LHCN-M2 (cell line): Measurements from ENCODE around the gene FAM187B. TPM values are rescaled to one million over a fixed set of nuclear protein-coding genes. Genes with fewer than 3 reads are reported as not detected.

ENCODE experiments used
- DNase-seq: peaks from one replicate; pipeline ENCODE4 v3.0.0-alpha.2; 2012; ENCODE audit warnings: low read depth
- polyA plus RNA-seq: library from polyadenylated mRNA; unstranded; fragments of >200 nt; gene quantifications from one replicate; pipeline ENCODE4 v1.2.1, GENCODE V29; 2012; ENCODE audit warnings: missing spikeins
- total RNA-seq: library from RNA; depleted of rRNA; stranded (reverse); fragments of >200 nt; gene quantifications from 2 replicates; pipeline ENCODE4 v1.2.3, GENCODE V29; 2014; rRNA removed

FAM187B gene
- not detected in 2 replicates for total RNA-seq
- not detected for polyA plus RNA-seq

DNA sequence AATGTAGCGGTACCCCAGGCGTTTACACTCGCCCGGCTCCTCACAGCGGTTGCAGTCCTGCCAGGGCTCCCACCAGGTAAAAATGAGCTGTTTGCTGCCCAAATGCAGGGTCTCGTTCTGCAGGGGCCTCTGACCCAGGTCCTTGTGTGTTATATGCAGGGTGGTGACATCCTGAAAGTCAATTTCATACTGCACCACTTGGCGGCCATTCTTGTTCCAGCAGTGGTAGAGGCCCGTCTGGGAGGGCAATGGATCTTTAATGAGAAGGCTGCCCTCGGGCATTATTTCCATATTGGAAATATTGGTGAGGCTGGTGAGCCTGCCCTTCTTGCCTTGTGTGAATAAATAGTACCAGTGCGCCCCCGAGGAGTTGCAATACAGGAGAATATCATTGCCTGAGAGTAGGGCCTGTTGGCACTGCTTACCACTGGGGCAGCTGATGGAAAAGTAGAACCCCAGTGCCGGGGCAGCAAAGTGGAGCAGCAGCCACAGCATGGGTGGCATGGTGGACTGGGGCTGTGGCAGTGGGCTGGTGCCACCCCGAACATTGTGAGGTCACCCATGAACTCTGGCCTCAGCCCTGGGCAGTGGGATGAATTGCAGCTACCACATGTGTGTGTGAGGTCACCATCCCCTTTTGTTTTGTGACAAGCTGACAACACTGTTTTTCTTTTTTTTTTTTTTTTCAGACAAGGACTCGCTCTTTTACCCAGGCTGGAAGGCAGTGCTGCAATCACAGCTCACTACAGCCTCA is at the start of gene FAM187B:
Gene FAM187B (minus strand): TSS at position 563 of the 754 bp plus-strand sequence. CDS start 59 bp downstream, at position 504.
- DNase-seq = no peak

DNA sequence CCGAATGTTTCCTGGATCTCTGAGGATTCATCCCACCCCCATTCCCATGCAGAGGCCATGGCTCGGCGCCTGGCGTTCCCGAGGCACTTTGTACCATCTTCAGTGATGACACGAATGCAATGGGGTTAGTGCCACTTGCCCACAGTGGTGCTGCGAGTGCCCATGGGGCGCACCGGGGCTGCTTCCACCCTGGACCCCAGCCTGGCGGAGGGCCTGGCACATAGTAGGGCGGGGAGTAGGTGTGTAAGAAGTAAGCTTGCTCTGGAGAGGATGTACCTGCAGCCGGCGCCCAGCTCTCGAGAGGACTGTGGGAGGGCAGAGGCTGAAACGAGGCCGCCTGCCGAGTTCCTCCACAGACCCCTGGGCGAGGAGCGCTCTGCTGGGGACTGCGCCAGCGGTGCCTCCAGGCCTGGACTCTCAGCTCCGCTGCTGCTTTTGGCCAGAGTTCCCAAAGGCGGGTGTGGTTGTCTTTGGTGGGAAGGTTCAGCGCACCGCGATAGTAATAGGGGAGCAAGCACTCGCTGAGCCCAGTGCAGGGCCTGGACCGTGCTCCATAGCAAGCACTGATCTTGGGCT is 48.3 kb upstream of the FAM187B start:
- no peak for DNase-seq

DNA sequence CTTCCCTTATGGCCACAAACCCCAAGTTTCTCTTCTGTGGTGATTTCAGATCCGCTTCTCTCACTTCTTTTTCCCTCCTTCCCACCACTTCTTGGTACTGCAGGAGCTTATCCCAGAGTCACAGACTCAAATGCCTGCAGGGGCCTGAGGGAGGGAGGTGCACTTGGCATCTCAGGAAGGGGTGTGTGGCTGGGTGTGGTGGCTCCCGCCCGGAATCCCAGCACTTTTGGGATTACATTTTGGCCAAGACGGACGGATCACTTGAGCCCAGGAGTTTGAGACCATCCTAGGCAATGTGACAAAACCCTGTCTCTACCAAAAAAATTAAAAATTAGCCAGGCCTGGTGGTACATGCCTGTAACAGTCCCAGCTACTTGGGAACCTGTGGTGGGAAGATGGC is 45.8 kb upstream of the FAM187B start:
- no peak for DNase-seq

DNA sequence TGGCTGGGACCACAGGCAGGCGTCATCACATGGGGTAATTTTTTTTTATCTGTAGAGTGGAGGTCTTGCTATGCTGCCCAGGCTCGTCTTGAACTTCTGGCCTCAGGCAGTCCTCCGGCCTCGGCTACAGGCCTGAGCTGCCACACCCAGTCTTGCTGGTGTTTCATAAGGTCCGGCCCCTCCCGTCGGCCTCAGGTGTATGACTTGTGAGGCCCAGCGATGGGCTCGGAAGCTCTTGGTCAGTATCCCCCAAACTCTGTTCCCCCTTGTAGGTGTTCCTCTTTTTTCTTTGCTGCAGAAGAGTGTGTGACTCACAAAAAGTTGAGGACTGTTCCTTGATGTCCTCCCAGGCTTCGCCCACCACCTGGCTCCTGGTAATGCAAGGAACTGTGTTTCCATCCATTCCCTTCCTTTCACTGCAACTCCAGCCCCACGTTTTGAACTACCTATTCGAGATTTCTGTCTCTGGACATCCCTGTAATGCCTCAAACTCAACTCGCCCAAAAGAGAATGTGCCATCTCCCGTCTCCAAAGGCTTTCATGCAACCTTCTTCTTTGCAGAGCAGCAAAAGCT is 45.2 kb upstream of the FAM187B start:
- no peak for DNase-seq

DNA sequence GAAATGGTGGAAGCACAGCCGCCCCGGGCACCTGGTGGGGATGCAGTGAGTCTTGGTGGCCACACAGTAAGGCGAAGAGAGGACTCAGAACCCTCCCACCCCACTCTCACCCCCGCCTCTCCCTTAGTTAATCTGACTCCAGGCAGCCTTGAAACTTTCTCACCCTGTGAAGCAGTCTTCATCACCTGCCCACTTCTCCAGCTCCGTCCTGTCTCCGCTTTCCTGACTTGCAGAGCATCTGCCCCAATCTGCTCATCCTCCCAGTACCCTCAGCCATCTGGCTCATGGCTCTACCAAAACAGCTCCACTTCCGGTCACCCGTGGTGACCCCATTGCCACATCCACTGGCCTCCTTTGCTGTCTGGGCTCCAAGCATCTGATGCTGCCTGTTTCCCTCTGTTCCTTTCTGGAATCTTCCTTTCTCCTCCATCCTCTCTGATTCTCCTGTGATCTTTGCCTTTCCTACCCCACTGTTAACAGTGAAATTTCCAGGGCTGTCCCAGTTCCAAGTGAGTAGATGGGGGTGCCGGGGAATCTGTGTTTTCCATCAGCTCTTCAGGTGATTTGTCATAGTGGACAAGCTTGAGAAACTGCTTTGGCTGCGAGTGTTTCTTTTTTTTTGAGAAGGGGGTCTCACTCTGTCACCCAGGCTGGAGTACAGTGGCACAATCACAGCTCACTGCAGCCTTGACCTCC is 44.6 kb upstream of the FAM187B start:
- DNase-seq = no peak

DNA sequence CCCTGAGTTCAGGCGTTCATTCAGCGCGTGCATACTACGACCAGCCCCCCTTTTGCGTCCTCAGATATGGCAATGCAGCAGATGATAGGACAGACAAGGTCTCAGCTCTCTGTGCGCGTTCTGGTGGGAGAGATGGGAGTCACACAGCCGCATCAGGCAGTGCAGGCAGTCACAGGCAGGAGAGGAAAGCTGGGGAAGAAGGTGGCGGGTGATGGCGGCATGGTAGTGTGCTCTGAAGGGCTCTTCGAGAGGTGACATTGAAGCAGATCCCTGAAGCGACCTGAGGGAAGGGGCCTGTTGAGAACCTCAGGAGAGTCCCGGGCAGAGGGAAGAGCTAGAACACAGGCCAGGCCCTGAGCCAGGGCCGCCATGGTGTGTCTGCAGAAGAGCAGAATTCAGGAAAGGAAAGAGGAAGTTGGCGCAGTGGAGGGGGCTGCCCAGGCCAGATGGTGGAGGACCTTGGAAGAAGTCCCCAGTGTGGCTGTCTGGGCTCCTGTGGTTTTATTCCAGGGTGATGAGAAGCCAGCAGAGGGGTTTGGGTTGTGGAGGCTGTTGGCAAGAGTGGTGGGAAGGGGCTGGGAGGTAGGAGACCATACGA is 43.7 kb upstream of the FAM187B start:
- no peak for DNase-seq

DNA sequence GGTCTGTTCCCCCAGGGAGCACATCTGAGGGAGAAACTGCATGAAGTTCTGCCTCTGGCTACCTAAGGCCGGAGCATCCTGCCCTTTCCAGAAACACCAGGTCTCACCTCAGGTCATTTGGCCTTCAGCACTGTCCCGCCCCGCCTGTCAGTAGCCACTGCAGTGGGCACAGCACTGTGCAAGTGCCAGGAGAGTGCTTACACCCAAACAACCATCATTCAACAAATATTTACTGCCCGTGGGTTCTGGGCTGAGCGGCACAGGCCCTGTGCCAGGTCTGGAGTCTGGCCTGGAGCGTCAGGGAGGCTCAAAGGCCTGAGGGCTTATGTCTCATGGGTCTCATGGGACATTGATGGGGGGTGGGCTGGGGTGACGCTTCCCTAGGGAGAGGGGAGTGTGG is 43.0 kb upstream of the FAM187B start:
- no peak for DNase-seq

DNA sequence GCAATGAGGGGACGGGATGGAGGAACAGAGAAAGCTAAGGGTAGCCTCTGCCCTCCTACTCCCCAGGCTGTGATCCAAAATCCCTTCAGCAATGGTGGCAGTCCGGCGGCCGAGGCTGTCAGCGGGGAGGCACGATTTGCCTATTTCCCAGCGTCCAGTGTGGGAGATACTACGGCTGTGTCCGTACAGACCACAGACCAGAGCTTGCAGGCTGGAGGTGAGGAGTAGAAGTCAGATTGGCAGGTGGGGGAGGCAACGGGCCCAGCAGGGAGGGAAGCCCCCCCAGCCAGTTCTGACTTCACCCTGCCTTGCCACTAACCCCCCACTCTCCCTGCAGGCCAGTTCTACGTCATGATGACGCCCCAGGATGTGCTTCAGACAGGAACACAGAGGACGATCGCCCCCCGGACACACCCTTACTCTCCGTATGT is 41.9 kb upstream of the FAM187B start:
- DNase-seq = no peak

DNA sequence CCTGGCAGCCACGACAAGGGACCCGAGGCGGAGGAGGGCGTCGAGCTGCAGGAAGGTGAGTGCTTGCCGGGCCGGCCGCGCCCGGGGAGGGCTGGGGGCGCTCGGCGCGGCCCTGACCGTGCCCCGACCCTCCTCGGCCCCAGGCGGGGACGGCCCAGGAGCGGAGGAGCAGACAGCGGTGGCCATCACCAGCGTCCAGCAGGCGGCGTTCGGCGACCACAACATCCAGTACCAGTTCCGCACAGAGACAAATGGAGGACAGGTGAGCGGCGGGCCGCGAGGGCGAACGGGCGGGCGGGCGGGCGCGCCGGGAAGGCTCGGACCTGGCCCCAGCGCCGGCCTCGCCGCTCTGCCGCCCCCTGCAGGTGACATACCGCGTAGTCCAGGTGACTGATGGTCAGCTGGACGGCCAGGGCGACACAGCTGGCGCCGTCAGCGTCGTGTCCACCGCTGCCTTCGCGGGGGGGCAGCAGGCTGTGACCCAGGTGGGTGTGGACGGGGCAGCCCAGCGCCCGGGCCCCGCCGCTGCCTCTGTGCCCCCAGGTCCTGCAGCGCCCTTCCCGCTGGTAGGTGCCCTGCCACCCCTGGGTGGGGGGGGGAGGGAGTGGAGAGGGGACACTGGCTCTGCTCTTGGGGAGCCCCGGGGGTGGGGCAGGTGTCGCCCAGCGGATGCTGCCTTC is 41.0 kb upstream of the FAM187B start:
- DNase-seq = peak; percentile 78

DNA sequence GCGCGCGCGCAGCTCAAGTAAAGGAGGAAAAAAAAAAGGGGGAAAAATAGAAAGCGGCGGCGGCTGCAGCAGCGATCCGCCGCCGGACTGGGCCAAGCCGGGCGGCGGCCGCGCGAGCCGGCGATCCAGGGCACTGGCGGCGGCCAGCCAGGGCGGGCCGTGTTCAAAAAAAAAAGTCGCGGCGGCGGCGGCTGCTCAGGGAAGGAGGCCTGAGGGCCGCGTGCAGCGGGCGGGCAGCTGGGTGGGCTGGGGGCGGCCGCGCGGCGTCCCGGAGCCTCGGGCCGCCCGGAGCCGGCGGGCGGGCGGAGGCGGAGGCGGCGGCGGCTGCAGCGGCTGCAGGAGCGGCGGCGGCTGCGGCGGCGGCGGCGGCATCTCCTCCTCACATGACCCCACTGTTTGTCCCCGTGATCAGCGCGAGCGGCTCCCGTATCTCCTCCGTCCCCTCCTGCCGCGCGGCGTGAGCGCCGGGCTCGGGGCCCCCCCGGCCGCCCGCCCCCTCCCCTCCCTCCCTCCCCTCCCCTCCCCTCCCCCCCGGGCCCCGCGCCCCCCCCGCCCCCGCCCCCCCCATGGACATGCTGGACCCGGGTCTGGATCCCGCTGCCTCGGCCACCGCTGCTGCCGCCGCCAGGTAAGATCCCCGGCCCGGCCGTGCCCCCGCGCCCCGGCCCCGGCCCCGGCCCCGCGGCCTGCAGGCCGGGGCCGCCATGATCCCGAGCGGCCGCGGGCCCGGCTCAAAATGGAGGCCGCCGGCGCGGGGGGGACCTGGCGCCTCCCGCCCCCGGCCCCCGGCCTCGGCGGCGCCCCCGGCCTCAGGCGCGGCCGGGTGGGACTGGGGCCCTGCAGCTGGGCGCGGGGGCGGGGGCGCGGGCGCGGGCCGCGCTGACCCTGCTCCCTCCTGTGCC is 40.2 kb upstream of the FAM187B start, which contains the start of gene USF2:
Gene USF2 (plus strand): TSS at position 427 of the 902 bp plus-strand sequence. CDS start 140 bp downstream, at position 567.
- DNase-seq = peak; percentile 73

DNA sequence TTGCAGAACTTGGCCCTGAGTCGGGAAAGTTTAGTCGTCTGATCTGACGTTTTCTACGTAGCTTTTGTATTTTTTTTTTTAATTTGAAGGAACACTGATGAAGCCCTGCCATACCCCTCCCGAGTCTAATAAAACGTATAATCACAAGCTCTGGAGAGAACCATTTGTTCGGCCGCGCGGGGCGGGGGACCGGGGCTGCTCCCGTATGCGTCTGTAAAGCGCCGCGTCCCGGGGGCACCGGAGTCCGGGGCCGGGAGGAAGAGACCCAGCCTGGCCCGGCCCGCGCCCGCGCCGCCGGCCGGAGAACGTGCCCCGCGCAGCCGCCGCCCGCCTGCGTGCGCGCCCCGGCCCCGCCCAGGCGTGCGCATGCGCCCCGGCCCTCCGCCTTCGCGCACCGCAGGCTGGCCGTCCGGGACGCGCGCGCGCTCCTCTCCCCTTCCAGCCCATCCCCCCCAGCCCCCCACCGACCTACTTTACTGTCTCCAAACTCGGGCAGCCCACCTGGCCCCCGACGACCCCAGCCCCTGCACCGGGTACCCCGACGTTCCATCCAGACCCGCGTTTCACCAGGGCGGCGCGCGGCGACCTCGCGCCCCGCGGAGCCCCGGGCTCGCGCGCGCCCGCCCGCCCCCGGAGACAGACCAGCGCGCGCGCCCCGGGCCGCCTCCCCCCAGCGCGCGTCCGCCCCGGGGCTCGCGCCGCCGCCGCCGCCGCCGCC is 39.4 kb upstream of the FAM187B start:
- DNase-seq = peak; percentile 56

DNA sequence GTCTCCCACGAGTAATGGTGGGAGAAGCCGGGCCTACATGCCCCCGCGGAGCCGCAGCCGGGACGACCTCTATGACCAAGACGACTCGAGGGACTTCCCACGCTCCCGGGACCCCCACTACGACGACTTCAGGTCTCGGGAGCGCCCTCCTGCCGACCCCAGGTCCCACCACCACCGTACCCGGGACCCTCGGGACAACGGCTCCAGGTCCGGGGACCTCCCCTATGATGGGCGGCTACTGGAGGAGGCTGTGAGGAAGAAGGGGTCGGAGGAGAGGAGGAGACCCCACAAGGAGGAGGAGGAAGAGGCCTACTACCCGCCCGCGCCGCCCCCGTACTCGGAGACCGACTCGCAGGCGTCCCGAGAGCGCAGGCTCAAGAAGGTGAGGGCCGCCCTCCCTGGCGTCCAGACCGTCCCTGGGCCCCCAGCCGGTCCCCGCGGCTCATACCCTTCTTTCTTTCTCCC is 38.8 kb upstream of the FAM187B start:
- DNase-seq = peak; percentile 18

DNA sequence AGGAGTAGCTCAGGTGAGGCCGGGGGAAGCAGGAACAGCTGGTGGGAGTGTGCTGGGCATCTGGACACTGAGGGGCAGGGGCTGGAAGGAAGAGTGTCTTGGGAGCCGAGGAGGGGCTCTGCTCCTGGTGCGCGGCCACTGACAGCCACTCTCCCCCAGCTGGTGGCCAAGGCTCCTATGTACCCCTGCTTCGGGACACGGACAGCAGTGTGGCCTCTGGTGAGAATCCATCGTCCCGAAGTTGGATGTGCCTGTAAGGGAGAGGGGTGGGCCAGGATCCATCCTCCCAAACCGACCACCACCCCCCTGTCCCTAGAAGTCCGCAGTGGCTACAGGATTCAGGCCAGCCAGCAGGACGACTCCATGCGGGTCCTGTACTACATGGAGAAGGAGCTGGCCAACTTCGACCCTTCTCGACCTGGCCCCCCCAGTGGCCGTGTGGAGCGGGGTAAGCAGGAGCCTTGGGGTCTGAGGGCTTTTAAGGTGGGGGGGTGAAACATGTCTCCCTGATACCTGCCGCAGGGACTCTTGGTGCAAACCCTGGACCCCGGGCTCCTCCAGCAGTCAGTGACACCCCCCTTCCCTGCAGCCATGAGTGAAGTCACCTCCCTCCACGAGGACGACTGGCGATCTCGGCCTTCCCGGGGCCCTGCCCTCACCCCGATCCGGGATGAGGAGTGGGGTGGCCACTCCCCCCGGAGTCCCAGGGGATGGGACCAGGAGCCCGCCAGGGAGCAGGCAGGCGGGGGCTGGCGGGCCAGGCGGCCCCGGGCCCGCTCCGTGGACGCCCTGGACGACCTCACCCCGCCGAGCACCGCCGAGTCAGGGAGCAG is 38.2 kb upstream of the FAM187B start:
- DNase-seq = no peak

DNA sequence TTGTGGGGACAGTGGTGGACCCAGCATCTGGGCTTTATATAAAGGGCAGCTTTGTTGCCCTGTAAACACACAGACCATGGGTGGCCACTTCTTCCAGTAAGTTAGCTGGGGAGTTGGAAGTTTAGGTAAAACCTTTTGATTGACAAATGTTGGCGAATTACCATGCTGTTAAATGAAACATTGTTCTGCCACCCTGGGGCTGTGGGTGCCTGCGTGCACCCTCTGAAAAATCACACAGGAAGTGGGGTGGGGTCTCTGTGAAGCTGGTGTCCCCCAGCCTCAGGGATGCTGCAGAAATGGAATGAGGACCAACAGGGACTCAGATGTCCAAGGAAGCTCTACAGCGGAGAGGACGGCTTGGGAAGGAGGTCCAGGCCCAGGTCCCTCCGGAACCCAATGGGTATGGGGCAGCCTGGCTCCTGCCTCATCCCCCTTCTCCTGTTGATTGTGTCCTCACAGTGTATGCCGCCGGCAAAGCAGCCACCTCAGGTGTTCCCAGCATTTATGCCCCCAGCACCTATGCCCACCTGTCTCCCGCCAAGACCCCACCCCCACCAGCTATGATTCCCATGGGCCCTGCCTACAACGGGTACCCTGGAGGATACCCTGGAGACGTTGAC is 37.5 kb upstream of the FAM187B start:
- DNase-seq = no peak

DNA sequence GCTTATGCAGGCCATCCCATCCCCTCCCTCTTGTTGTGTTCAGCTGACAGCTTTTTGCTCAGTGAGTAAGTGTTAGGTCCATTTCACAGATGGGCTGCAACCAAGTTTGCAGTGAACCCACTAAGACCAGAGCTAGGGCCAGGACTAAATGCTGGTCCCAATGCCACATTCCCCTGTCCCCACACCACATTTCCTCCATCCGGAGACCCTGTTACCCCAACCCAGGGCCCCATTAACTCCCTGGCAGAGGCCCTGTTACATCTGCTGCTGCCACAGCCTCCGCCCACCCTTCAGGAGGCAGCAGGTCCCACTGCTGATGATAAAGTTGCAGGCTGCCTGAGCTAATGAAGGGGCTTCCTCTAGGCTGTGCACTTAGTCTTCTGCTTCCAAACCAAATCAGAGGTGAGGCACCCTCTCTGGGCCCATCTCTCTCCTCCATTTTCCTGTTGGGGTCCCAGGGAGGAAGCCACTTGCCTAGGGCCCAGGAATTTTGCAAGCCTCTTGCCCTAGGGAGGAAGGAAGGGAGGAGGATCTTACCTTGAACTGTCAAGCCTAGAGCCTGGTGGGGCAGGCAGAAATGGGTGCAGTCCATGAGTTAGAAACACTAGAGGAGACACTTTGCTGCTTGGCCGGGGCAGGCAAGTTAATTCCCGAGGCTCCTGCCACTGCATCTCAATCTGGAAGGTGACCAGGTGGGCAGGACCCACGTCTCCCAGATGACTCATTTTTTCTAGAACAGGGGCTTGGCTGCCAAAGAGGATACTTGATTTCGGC is 36.8 kb upstream of the FAM187B start:
- no peak for DNase-seq

DNA sequence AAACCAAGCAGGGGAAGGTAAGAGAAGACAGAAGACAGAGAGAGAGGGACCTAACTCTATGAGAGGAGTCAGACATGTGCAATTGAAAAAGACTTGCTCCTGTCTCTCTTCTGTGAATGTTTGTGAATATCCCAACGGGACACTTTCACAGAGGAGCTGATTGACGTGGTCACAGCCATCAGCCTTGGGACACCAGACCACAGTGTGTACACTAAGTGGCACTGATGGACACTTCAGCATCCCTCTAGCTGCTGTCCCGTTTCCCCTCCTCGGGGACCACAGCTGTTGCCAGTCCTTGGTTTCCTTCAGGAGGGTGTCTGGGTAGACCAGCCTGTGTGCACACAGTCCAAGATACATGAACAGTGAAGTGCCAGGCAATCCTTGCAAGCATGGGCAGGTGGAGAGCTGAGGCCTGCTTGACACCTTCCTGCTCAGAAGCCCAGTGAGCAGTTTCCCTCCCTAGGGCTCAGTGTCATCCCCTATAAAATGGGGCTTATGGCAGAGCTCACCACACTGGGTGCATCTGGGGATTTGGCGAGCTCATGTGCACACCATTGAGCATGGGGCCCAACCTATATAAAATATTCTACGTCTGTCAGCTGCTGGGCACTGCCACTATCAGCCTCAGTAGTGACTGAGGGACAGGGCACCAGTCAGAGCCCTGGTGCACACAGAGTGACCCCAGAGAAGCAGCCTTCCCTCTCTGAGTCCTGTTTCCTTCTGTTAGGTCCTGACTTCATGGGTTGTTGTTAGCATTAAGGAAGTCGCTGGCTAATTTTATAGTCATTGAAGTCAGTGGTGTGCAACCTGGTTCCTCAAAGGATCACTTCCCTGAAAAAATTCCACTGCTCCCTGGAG is 36.0 kb upstream of the FAM187B start:
- no peak for DNase-seq
